HT-29 (cell line): ENCODE results near the gene APLN. TPM values are rescaled to one million over a fixed set of nuclear protein-coding genes. Genes with fewer than 3 reads are reported as not detected.

Experiments
- DNase-seq: peaks from one replicate; pipeline ENCODE4 v3.0.0-alpha.2; 2015; ENCODE audit warnings: low spot score
- total RNA-seq: library from RNA; depleted of rRNA; stranded (reverse); fragments of >200 nt; shearing (Covaris generic); gene quantifications from 2 replicates; pipeline ENCODE4 v1.2.3, GENCODE V29; 2014

APLN gene
- total RNA-seq, 1 experiment from 2014 or later = 0.28 TPM

GRCh38 chrX:129661369-129661768 lies 6.6 kb upstream of the APLN start:
- DNase-seq = peak; percentile 47

DNA sequence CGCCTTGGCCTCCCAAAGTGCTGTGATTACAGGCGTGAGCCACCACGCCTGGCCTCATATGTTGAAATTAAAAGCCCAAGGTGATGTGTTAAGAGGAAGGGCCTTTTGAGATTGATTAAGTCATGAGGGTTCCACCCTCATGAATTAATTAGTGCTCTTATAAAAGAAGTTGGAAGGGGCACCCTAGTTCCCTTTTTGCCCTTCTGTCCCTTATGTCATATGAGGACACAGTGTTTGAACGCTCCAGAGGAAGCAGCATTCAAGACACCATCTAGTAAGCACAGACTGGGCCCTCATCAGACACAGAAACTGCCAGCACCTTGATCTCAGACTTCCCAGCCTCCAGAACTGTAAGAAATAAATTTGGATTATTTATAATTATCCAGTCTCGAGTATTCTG lies 5.1 kb upstream of the APLN start:
- no peak for DNase-seq

DNA sequence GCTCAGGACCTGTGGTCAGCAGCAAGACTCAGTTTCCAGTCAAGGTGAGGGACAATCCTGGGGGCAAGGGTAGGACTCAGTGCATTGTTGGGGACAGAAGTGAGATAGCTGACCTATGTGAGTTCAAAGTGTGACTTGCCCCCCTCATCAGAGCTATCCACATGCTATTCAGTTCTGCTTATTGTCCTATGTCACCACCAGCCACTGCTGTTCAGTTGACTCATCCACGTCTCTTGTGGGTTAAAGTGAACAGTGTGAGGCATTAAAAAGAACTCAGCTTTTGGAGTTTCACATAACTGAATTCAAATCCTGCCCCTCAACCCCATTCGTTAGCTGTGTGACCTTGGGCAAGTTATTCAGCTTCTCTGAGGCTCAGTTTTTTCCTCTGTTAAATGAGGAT lies 4.4 kb upstream of the APLN start:
- DNase-seq = no peak

DNA sequence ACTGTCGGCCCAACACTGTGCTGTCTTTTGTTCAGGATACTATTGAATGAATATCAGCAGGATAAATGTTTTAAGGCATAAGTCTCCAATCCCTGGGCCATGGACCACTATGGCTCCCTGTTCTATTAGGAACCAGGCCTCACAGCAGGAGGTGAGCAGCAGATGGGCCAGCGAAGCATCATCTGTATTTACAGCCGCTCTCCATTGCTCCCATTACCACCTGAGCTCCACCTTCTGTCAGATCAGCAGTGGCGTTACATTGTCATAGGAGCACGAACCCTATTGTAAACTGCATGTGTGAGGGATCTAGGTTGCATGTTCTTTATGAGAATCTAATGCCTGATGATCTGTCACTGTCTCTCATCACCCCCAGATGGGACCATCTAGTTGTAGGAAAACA lies 3.7 kb upstream of the APLN start:
- no peak for DNase-seq

GRCh38 chrX:129655547-129656249 lies 942 bp upstream of the APLN start:
- DNase-seq = peak; percentile 55

- no peak for DNase-seq
Observed at GRCh38 chrX:129653971-129654651, 645 bp downstream of the APLN start.

- DNase-seq = no peak
Observed at GRCh38 chrX:129653181-129653970, 1.4 kb downstream of the APLN start.

GRCh38 chrX:129652565-129653169 lies 2.1 kb downstream of the APLN start:
- no peak for DNase-seq

DNA sequence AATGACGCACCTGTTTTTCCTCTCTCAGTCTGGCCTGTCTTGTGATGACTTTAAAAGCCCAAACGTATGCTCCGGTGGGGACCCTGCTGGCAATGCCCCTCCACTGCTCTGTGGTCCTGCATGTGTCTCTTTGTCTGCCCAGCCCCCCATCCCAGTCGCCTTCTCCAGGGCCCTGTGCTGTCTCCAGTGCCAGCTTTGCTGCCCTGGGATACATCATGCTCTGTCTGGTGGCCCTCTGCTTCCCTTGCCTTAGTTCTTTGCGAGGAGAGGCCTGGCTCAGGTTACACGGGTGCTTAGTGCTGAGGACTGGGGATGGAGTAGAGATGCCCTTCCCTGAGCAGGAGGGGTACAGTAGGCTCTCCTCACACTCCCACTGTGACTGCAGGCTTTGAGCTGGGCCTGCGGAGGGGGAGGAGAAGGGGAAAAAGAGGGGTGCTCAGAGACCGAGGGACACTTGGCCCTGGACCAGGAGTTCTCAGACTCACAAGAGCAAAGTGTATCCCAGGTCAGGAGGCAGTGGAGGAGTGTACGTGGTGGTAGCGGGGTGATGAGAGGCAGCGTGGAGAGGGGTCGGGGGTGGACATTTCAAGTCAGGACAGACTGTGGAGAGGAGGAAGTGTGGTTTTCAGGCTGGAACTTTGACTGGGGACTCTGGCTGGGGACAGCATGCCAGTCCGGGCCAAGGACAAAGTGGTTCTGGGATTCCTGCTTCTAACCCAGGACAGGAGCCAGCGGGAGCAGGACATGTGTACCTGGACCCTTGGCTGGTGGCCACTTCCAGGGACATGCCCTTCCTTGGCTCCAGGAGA lies 2.8 kb downstream of the APLN start:
- no peak for DNase-seq

GRCh38 chrX:129650821-129651510 lies 3.8 kb downstream of the APLN start:
- DNase-seq = no peak

- no peak for DNase-seq
Observed at GRCh38 chrX:129650183-129650689, 4.5 kb downstream of the APLN start.

DNA sequence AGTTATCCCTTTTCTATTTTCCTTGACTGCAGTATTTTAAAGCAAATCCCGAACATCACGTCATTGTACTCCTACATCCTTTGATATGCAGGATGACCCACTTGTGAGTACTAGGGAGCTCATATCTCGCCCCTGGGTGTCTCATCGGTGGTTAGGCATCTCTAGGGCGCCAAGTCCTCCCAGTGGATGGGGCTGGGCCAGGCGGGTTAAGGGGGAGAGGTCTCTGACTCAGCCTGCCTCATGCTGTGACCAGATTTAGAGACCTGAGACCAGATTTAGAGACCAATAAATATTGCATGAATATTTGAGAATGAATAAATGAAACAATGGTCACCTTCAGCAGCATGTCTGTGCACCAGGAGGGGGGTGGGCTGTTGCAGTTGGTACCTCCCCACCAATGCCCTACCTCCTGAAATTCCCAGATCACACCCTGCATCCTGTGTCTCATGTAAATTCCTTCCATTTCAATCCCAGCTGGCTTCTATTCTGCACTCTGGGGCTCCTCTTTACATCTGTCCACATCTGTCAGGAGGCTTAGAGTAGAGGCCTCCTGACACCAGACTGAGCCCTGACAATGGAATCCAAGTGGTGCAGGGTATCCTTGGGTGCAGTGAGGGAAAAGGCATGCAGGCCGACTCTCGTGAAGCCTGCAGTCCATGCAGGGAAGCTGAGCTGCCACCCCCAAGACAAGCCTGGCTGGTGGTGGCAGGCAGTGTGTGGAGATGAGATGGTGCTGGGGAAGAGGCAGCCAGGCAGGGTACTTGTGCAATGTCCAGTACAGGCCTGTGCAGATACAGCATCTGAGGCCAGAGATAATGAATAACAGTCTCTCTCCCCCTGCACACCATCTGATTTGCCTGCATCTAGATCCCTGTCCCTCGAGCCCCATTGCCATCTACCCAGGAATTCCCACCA lies 5.2 kb downstream of the APLN start:
- no peak for DNase-seq

- no peak for DNase-seq
Observed at GRCh38 chrX:129648514-129649267, 6.1 kb downstream of the APLN start.

- no peak for DNase-seq
Observed at GRCh38 chrX:129647418-129648410, 7.0 kb downstream of the APLN start.

DNA sequence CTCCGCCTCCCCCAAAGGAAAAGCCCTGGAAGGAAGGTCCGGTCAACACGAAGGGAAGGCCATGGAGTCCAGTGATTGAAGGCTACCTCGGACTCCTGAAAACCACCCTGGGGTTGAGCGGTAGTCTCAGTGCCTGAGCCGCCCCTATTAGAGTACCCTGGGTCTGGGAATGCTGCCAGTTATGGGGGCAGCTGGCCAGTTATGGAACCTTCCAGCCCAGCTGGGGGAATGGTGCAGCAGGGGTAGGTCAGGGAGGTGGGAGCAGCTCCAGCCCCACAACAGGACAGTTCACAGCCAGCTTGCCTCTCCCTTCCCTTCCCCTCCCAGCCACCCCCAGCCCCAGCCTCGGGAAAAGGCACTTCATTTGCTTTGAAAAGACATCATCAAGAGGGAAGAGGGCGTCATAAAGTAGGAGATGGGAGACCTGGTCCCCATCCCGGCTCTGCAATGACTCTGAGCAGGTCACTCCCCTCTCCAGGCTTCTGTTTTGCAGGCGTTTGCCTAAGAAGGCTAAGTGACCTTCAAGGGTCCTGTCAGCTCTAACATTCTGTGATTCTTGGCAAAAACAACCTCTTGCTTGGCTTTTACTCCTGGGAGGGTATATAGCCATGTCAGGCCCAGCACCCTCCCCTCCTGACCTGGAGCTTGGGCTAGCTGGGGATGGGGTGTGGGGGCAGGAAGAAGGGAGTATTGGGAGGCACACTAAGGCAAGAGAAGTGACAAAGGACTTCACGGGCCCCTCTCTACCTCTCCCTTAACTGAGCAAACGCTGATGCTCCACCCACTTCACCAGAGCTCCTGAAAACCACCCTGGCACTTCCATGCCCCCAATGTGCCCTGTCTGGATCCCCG lies 8.0 kb downstream of the APLN start:
- DNase-seq = no peak

- no peak for DNase-seq
Observed at GRCh38 chrX:129642641-129643040, 12.1 kb downstream of the APLN start.
